Neural cell (in vitro differentiated cells): ENCODE measurements around the gene ABHD2. TPM values are rescaled to one million over a fixed set of nuclear protein-coding genes. Genes with fewer than 3 reads are reported as not detected.
"Not testable (repeated sequence)": the region's sequence is repeated elsewhere in the genome, so short reads cannot be mapped to it uniquely, and the experiment has no call there.

ENCODE experiments used
- H2AFZ ChIP-seq: fragments of 200-600, 300-800 bp; sonication (generic), shearing (Covaris generic); 2 replicates; pipeline ENCODE4 v1.6.0; 2014; ENCODE audit warnings: low read depth, mild to moderate bottlenecking, antibody characterized with exemption, low read length, moderate library complexity
- H3F3A ChIP-seq: fragments of 200-600 bp; shearing (Covaris generic); 2 replicates; pipeline ENCODE4 v1.6.1; 2016; ENCODE audit warnings: mild to moderate bottlenecking, moderate library complexity, mixed read lengths, antibody characterized with exemption, low read length; ENCODE audit not compliant: insufficient read depth, poor library complexity, severe bottlenecking
- H3K27ac ChIP-seq: fragments of 200-600, 300-800 bp; sonication (generic), shearing (Covaris generic); 2 replicates; pipeline ENCODE4 v1.5.1; 2014; ENCODE audit warnings: mild to moderate bottlenecking, low read length, moderate library complexity
- H3K27me3 ChIP-seq: fragments of 300-800, 200-600 bp; sonication (generic), shearing (Covaris generic); 2 replicates; pipeline ENCODE4 v1.6.0; 2014; ENCODE audit warnings: mild to moderate bottlenecking, low read depth, low read length, moderate library complexity; ENCODE audit not compliant: insufficient read depth
- H3K36me3 ChIP-seq: fragments of 300-800, 200-600 bp; sonication (generic), shearing (Covaris generic); 2 replicates; pipeline ENCODE4 v1.5.1; 2014; ENCODE audit warnings: mild to moderate bottlenecking, antibody characterized with exemption, low read length, moderate library complexity; ENCODE audit not compliant: insufficient read depth
- H3K4me2 ChIP-seq: fragments of 300-800, 200-600 bp; sonication (generic), shearing (Covaris generic); 2 replicates; pipeline ENCODE4 v1.6.0; 2014; ENCODE audit warnings: mild to moderate bottlenecking, low read length
- H3K4me3 ChIP-seq: fragments of 300-800, 200-600 bp; sonication (generic), shearing (Covaris generic); 2 replicates; pipeline ENCODE4 v1.5.1; 2014; ENCODE audit warnings: mild to moderate bottlenecking, low read length, moderate library complexity
- H3K79me2 ChIP-seq: fragments of 200-600 bp; shearing (Covaris generic); replicated peaks from 2 replicates; pipeline ENCODE4 v1.6.0; 2014; ENCODE audit warnings: mild to moderate bottlenecking, low read length, moderate library complexity; ENCODE audit not compliant: insufficient read depth
- H3K9ac ChIP-seq: fragments of 300-800, 200-600 bp; sonication (generic), shearing (Covaris generic); 2 replicates; pipeline ENCODE4 v1.6.1; 2016; ENCODE audit warnings: mild to moderate bottlenecking, low read length, mixed read lengths
- H3K9me2 ChIP-seq: fragments of 200-600 bp; shearing (Covaris generic); 2 replicates; pipeline ENCODE4 v1.6.1; 2016; ENCODE audit warnings: mild to moderate bottlenecking, low read length, mixed read lengths; ENCODE audit not compliant: insufficient read depth
- H3K9me3 ChIP-seq: fragments of 200-600, 300-800 bp; sonication (generic), shearing (Covaris generic); 2 replicates; pipeline ENCODE4 v1.6.1; 2016; ENCODE audit warnings: mild to moderate bottlenecking, mixed run types, low read length, moderate library complexity, mixed read lengths
- H4K20me1 ChIP-seq: fragments of 200-600 bp; shearing (Covaris generic); 2 replicates; pipeline ENCODE4 v1.6.1; 2016; ENCODE audit warnings: mild to moderate bottlenecking, mixed run types; ENCODE audit not compliant: insufficient read depth
- CTCF ChIP-seq: fragments of 450-650 bp; IDR thresholded peaks from 2 replicates; pipeline ENCODE4 v1.5.1; 2014; ENCODE audit warnings: antibody characterized with exemption, mild to moderate bottlenecking, moderate library complexity; ENCODE audit not compliant: poor library complexity, severe bottlenecking
- SMC3 ChIP-seq: fragments of 450-650 bp; conservative IDR thresholded peaks from 2 replicates; pipeline ENCODE4 v1.6.1; 2014; ENCODE audit warnings: antibody characterized with exemption, mild to moderate bottlenecking, moderate library complexity; ENCODE audit not compliant: poor library complexity
- polyA plus RNA-seq: library from polyadenylated mRNA; depleted of rRNA; stranded (reverse); fragments of >200 nt; gene quantifications from 2 replicates; pipeline ENCODE4 v1.2.3, GENCODE V29; 2014
- small RNA-seq, 3 experiments: library from RNA; depleted of rRNA; stranded (forward); fragments of <200 nt; gene quantifications; one replicate each; pipeline ENCODE3, GENCODE V24; 2012

Gene ABHD2
- polyA plus RNA-seq, 1 donor from 2014 or later: 19.0 TPM

- no peak for TF ChIP-seq CTCF
- no peak for TF ChIP-seq SMC3
- no peaks in the 10 kb centered on the region for H3K9me2 ChIP-seq
These were observed 160.3 kb downstream of the ABHD2 start for GRCh38 chr15:89248584-89248983.

GRCh38 chr15:89250142-89250541 lies 161.9 kb downstream of the ABHD2 start:
- not testable (repeated sequence) for H3F3A ChIP-seq, H3K27me3 ChIP-seq, H3K4me3 ChIP-seq, H3K36me3 ChIP-seq, H3K27ac ChIP-seq, H3K9me2 ChIP-seq, H4K20me1 ChIP-seq, H3K9ac ChIP-seq, H3K4me2 ChIP-seq, H3K9me3 ChIP-seq, H2AFZ ChIP-seq
- peaks cover 10% of the 10 kb centered on the region for H3K79me2 ChIP-seq

More at GRCh38 chr15:89248584-89248983, 160.3 kb downstream of the ABHD2 start:
- Histone ChIP-seq H4K20me1 (no peaks in the 10 kb centered on the region), H3K79me2 (peaks cover 15% of the 10 kb centered on the region), H3K36me3 (no peaks in the 10 kb centered on the region), H3K27ac (no peak overlapping the region), H3F3A (no peaks in the 10 kb centered on the region), H3K4me2 (no peak overlapping the region), H3K27me3 (no peaks in the 10 kb centered on the region), H3K4me3 (no peak overlapping the region), H3K9me3 (no peaks in the 10 kb centered on the region), H3K9ac (no peak overlapping the region), H2AFZ (no peak overlapping the region)

Small RNAs within 50 kb of the gene (small RNA-seq; reads per million reads assigned to genes)
- 0 reads per million in 3 experiments for gene RNU7-195P

Other genes starting within 250 kb of the ABHD2 start
- not detected in 2 replicates for gene HAPLN3, start 192.9 kb upstream of the ABHD2 start, polyA plus RNA-seq
- 1.1 and 4.1 TPM in 2 replicates for gene MFGE8, start 175.1 kb upstream of the ABHD2 start, polyA plus RNA-seq
- gene RLBP1, start 133.1 kb downstream of the ABHD2 start, polyA plus RNA-seq: 0.16 TPM in 1 of 2 replicates, not detected in the other
- 5.4 and 9.8 TPM in 2 replicates for gene FANCI, start 155.5 kb downstream of the ABHD2 start, polyA plus RNA-seq
- gene POLG, start 246.4 kb downstream of the ABHD2 start, polyA plus RNA-seq: 47.9 and 62.9 TPM in 2 replicates